ENCODE results near the gene NUP210.

GRCh38 chr3:13362551-13362950 is 57.6 kb downstream of the NUP210 start:
- TF ChIP-seq, protein P1, sequence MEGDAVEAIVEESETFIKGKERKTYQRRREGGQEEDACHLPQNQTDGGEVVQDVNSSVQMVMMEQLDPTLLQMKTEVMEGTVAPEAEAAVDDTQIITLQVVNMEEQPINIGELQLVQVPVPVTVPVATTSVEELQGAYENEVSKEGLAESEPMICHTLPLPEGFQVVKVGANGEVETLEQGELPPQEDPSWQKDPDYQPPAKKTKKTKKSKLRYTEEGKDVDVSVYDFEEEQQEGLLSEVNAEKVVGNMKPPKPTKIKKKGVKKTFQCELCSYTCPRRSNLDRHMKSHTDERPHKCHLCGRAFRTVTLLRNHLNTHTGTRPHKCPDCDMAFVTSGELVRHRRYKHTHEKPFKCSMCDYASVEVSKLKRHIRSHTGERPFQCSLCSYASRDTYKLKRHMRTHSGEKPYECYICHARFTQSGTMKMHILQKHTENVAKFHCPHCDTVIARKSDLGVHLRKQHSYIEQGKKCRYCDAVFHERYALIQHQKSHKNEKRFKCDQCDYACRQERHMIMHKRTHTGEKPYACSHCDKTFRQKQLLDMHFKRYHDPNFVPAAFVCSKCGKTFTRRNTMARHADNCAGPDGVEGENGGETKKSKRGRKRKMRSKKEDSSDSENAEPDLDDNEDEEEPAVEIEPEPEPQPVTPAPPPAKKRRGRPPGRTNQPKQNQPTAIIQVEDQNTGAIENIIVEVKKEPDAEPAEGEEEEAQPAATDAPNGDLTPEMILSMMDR (IDR thresholded peaks at IDR 0.05) = no peak
- no peak for TF ChIP-seq POLR2A (IDR thresholded peaks at IDR 0.05)
